ENCODE measurements around the gene TNFRSF1B. TPM values are rescaled to one million over a fixed set of nuclear protein-coding genes. Genes with fewer than 3 reads are reported as not detected.

TNFRSF1B gene
- total and polyA plus RNA-seq, 2 of the 8 experiments (the other 6 are each of a cell fraction or from before 2014, with no cell fraction given), result 1.7 to 2.9 TPM

GRCh38 chr1:12155328-12155727 lies 11.5 kb upstream of the TNFRSF1B start:
- Histone ChIP-seq H3K23me2 (ENCODE audit: low read depth, low read length) (no peaks in the 10 kb centered on the region), H3K27me3 (replicated peaks in 1 of 4; ENCODE audit: control insufficient read depth in 3 of 4, extremely low read depth in 1 of 4, insufficient read depth in 3 of 4, low read length in 3 of 4) (peaks cover 0 to 2% (median 0%) of the 10 kb centered on the region in 4 experiments; a peak in 1 of 7 replicates), H3K9me3 (ENCODE audit: insufficient read depth in 2 of 2, low read depth in 1 of 2, low read length in 1 of 2) (no peaks in the 10 kb centered on the region), H3K18ac (ENCODE audit: extremely low read depth, low read length) (no peak overlapping the region), H3K4ac (replicated peaks; ENCODE audit: insufficient read length, low read depth, low read length) (no peak overlapping the region), H2BK15ac (ENCODE audit: low read length) (0 out of 2 replicates have a peak overlapping the region, but pooled peaks have one; percentile 18), H3K4me1 (replicated peaks in 1 of 4; ENCODE audit: control insufficient read depth in 3 of 4, insufficient read depth in 4 of 4, low read length in 3 of 4) (peaks cover 0 to 7% (median 0%) of the 10 kb centered on the region in 4 experiments; a peak in 2 of 7 replicates), H2BK20ac (ENCODE audit: low read length) (no peak overlapping the region), H4K5ac (ENCODE audit: insufficient read length, low read depth, low read length) (no peak overlapping the region), H3K4me3 (ENCODE audit: extremely low read depth in 1 of 4, insufficient read depth in 2 of 4, low read depth in 3 of 4, low read length in 4 of 4) (no peak overlapping the region), H2AFZ (ENCODE audit: low read length) (no peak overlapping the region), H2BK120ac (replicated peaks; ENCODE audit: low read depth, low read length) (no peak overlapping the region), H4K8ac (ENCODE audit: extremely low read depth, insufficient read depth, low read length) (no peak overlapping the region), H3K79me1 (ENCODE audit: low read depth, low read length) (no peaks in the 10 kb centered on the region), H3K4me2 (ENCODE audit: insufficient read depth in 1 of 2, low read depth in 2 of 2, low read length in 2 of 2) (no peak overlapping the region), H3K23ac (ENCODE audit: insufficient read length) (no peak overlapping the region), H2AK5ac (ENCODE audit: low read depth, low read length) (no peak overlapping the region), H2BK5ac (ENCODE audit: low read depth, low read length) (no peak overlapping the region), H4K20me1 (replicated peaks in 1 of 2; ENCODE audit: control insufficient read depth in 1 of 2, insufficient read depth in 2 of 2, low read length in 2 of 2) (no peaks in the 10 kb centered on the region), H3K56ac (replicated peaks; ENCODE audit: insufficient read length, low read depth, low read length) (no peak overlapping the region), H3K14ac (ENCODE audit: insufficient read length) (no peak overlapping the region), H3K79me2 (ENCODE audit: control insufficient read depth in 1 of 2, insufficient read depth in 2 of 2, low read length in 2 of 2) (no peaks in the 10 kb centered on the region), H4K91ac (replicated peaks; ENCODE audit: insufficient read length, low read length) (no peak overlapping the region), H3K9ac (replicated peaks in 1 of 4; ENCODE audit: extremely low read depth in 1 of 4, low read depth in 3 of 4, low read length in 3 of 4) (no peak overlapping the region), H2BK12ac (ENCODE audit: low read depth, low read length) (no peak overlapping the region), H3K27ac (ENCODE audit: low read depth, low read length) (no peak overlapping the region), H3K36me3 (ENCODE audit: control insufficient read depth in 2 of 4, insufficient read depth in 4 of 4, low read length in 3 of 4) (no peaks in the 10 kb centered on the region)
- 90% methylated on average over 2 of the region's 2 CpGs; no CpG with 5 or more reads in 1 of the 2 experiments for WGBS, 2 experiments (ENCODE audit: extremely low coverage in 1 of 2, insufficient coverage in 1 of 2, insufficient read length in 1 of 2, insufficient replicate concordance in 2 of 2, low coverage in 1 of 2, low lambda C conversion rate in 2 of 2, missing lambda C conversion rate in 1 of 2)
- ChIA-PET CTCF (ENCODE audit: partially characterized antibody) (interaction anchor here (0.9 to 2.5 kb wide), 7 partner anchors 10 to 121 kb away, joined by 3 to 17 read pairs (median 3); no protein-coding TSS in a partner anchor), POLR2A (ENCODE audit: partially characterized antibody) (interaction anchor here (0.6 to 0.7 kb wide), 2 partner anchors 8 to 83 kb away, joined by 3 to 4 read pairs; no protein-coding TSS in a partner anchor)
- TF ChIP-seq CEBPB (IDR thresholded peaks at IDR 0.05; ENCODE audit: low read depth, low read length) (no peak), NRF1 (IDR thresholded peaks at IDR 0.05; ENCODE audit: low read depth, low read length) (no peak)
- DNase-seq (ENCODE audit: low read depth in 1 of 2, low spot score in 2 of 2) (no peak), FAIRE-seq (no peak)

Data from H1 (cell line).